ENCODE results near the gene SORBS2. TPM values are rescaled to one million over a fixed set of nuclear protein-coding genes. Genes with fewer than 3 reads are reported as not detected.

SORBS2 gene
- total RNA-seq, 1 experiment from 2014 or later: 9.7 TPM

DNA sequence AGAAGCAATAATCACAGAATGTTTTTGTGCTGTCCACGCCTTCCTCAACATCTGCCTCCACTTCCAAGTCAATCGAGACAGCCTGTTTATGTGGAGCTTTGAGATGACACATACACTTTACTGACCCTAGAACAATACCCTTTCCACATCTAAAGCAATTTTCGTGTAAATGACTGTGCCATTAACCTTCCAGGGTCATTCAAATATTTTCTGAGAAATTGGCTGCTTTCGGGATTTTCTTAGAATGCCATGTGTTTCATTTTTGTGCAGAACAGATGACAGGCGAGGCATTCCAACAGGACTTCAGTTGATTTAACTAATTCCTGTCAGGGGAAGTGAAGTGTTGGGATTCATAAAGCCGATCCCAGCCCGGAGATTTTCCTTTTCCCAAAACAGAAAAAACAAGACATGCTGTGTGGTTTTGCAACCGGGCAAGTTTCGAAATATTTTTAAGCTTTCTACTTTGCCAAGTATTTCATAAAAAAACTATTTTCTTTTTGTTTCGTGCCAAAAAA, 73.9 kb downstream of the SORBS2 start:
- H3K4me2 ChIP-seq (ENCODE audit: insufficient read depth, insufficient read length, low read length): no peak overlapping the region
- Mint-ChIP-seq H3K4me1 (peaks cover 50 to 58% of the 10 kb centered on the region in 2 experiments), H3K4me3 (no peak overlapping the region), H3K27ac (no peak overlapping the region; a peak in 1 of 7 replicates), H3K27me3 (ENCODE audit: low read depth) (no peaks in the 10 kb centered on the region; the same call in 1 of the 2 replicates), H3K9me3 (peaks cover 1 to 4% of the 10 kb centered on the region in 2 experiments; a peak in 3 of 5 replicates), H3K36me3 (ENCODE audit: insufficient read depth in 1 of 3, low read depth in 3 of 3) (peaks cover 4 to 34% (median 26%) of the 10 kb centered on the region in 3 experiments; a peak in 6 of 7 replicates)
- no peak overlapping the region for H3K14ac ChIP-seq (ENCODE audit: insufficient read depth, low read length)
- no peak for DNase-seq
- TF ChIP-seq, protein P1, sequence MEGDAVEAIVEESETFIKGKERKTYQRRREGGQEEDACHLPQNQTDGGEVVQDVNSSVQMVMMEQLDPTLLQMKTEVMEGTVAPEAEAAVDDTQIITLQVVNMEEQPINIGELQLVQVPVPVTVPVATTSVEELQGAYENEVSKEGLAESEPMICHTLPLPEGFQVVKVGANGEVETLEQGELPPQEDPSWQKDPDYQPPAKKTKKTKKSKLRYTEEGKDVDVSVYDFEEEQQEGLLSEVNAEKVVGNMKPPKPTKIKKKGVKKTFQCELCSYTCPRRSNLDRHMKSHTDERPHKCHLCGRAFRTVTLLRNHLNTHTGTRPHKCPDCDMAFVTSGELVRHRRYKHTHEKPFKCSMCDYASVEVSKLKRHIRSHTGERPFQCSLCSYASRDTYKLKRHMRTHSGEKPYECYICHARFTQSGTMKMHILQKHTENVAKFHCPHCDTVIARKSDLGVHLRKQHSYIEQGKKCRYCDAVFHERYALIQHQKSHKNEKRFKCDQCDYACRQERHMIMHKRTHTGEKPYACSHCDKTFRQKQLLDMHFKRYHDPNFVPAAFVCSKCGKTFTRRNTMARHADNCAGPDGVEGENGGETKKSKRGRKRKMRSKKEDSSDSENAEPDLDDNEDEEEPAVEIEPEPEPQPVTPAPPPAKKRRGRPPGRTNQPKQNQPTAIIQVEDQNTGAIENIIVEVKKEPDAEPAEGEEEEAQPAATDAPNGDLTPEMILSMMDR (conservative IDR thresholded peaks at IDR 0.05): no peak
- H4K20me1 ChIP-seq (ENCODE audit: control insufficient read depth, insufficient read depth, insufficient read length): no peaks in the 10 kb centered on the region
- H4K5ac ChIP-seq (ENCODE audit: insufficient read length, low read depth, low read length): no peak overlapping the region
- H2BK20ac ChIP-seq (ENCODE audit: low read depth, low read length, poor library complexity, severe bottlenecking): no peak overlapping the region
- H3K18ac ChIP-seq (ENCODE audit: insufficient read length, low read depth, low read length): no peak overlapping the region
- no peak overlapping the region for H4K8ac ChIP-seq (replicated peaks; ENCODE audit: insufficient read length, low read depth, low read length)
- no peak overlapping the region for H3T11ph ChIP-seq (ENCODE audit: low read length)
- H3K56ac ChIP-seq (ENCODE audit: insufficient read length, low read depth, low read length): no peak overlapping the region
- H3K4me1 ChIP-seq (ENCODE audit: insufficient read depth, low read length): peaks cover 15% of the 10 kb centered on the region
- no peak overlapping the region for H4K91ac ChIP-seq (ENCODE audit: insufficient read length, low read depth, low read length)
- H3K9ac ChIP-seq (ENCODE audit: extremely low read depth, insufficient read length, low read length): no peak overlapping the region
- H2BK5ac ChIP-seq (ENCODE audit: insufficient read length, low read length): no peak overlapping the region
- H2BK15ac ChIP-seq (ENCODE audit: low read depth, low read length): no peak overlapping the region
- no peak overlapping the region for H2AFZ ChIP-seq (ENCODE audit: low read length)
- H3K79me2 ChIP-seq (ENCODE audit: insufficient read depth, low read length): no peaks in the 10 kb centered on the region; the same call in 1 of the 2 replicates
- H3K23me2 ChIP-seq (ENCODE audit: insufficient read length, low read depth, low read length, poor library complexity, severe bottlenecking): no peaks in the 10 kb centered on the region
- H2AK5ac ChIP-seq (ENCODE audit: insufficient read length, low read length): no peak overlapping the region
- H3K23ac ChIP-seq (ENCODE audit: insufficient read length, low read depth, low read length): no peak overlapping the region
- no peaks in the 10 kb centered on the region for H3K9me3 ChIP-seq (ENCODE audit: control insufficient read depth, low read depth, low read length)
- H3K27me3 ChIP-seq (ENCODE audit: insufficient read depth, low read length): no peaks in the 10 kb centered on the region
- no peaks in the 10 kb centered on the region for H3K79me1 ChIP-seq (ENCODE audit: insufficient read depth, low read depth, low read length, poor library complexity, severe bottlenecking)
- no CpG with 5 or more reads among the region's 10 CpGs for WGBS (ENCODE audit: extremely low coverage, insufficient read length, low lambda C conversion rate)
- no peak overlapping the region for H2BK12ac ChIP-seq (ENCODE audit: insufficient read length, low read depth, low read length)
- no peak overlapping the region for H3K4ac ChIP-seq (ENCODE audit: low read depth, low read length)
- no peak overlapping the region for H3K27ac ChIP-seq (ENCODE audit: insufficient read length, low read depth, low read length)
- H2BK120ac ChIP-seq (ENCODE audit: low read depth, low read length, poor library complexity, severe bottlenecking): no peak overlapping the region
